H1 (cell line): ENCODE measurements around the gene ATP2A3. TPM values are rescaled to one million over a fixed set of nuclear protein-coding genes. Genes with fewer than 3 reads are reported as not detected.

Experiments used
- CTCF ChIA-PET: fragments of 300-600 bp; sonication (Branson Sonifier 250); formaldehyde crosslinking; loops from one replicate; lab custom pipeline; 2021; ENCODE audit not compliant: partially characterized antibody; lab: Charles Lee
- POLR2A ChIA-PET: fragments of 300-600 bp; sonication (Branson Sonifier 250); formaldehyde crosslinking; loops from one replicate; lab custom pipeline; 2021; ENCODE audit warnings: inconsistent platforms; ENCODE audit not compliant: partially characterized antibody; lab: Charles Lee
- DNase-seq, 2 experiments: peaks; one replicate each; pipeline versions ENCODE4 v3.0.0 to v3.0.0-alpha.2; 2010 to 2022; ENCODE audit warnings: low spot score in 2 of 2, low read depth in 1 of 2, mixed read lengths in 1 of 2
- FAIRE-seq: peaks from 2 replicates; lab custom pipeline; 2011; peaks lifted over from hg19 to GRCh38; lab: Jason Lieb, UNC
- H2AFZ ChIP-seq: 2 replicates; pipeline ENCODE4 v1.8.1; 2012; ENCODE audit warnings: low read length, inconsistent platforms
- H2AK5ac ChIP-seq: 2 replicates; pipeline ENCODE4 v1.6.1; 2013; ENCODE audit warnings: low read depth, low read length
- H2BK120ac ChIP-seq: replicated peaks from 2 replicates; pipeline ENCODE3; 2013; ENCODE audit warnings: low read depth, low read length, inconsistent platforms
- H2BK12ac ChIP-seq: 2 replicates; pipeline ENCODE4 v1.6.1; 2013; ENCODE audit warnings: low read depth, low read length
- H2BK15ac ChIP-seq: 2 replicates; pipeline ENCODE4 v1.6.1; 2013; ENCODE audit warnings: low read length
- H2BK20ac ChIP-seq: 2 replicates; pipeline ENCODE4 v1.6.1; 2013; ENCODE audit warnings: low read length
- H2BK5ac ChIP-seq: 2 replicates; pipeline ENCODE4 v1.6.1; 2013; ENCODE audit warnings: low read depth, low read length
- H3K14ac ChIP-seq: 2 replicates; pipeline ENCODE4 v1.6.1; 2013; ENCODE audit warnings: inconsistent platforms; ENCODE audit not compliant: insufficient read length
- H3K18ac ChIP-seq: 2 replicates; pipeline ENCODE4 v1.6.1; 2013; ENCODE audit warnings: low read length; ENCODE audit errors: extremely low read depth
- H3K23ac ChIP-seq: 2 replicates; pipeline ENCODE4 v1.6.1; 2013; ENCODE audit warnings: inconsistent platforms; ENCODE audit not compliant: insufficient read length
- H3K23me2 ChIP-seq: 2 replicates; pipeline ENCODE4 v1.6.1; 2013; ENCODE audit warnings: low read depth, low read length
- H3K27ac ChIP-seq: 2 replicates; pipeline ENCODE4 v1.6.1; 2011; ENCODE audit warnings: low read depth, low read length, inconsistent platforms
- H3K27me3 ChIP-seq, 4 experiments: replicated peaks in 1 of 4; 1 replicate in 1 of 4; 2 replicates in 3 of 4; pipeline versions ENCODE4 v1.6.1 to v1.8.1; 2011 to 2013; ENCODE audit warnings: low read length in 3 of 4, mild to moderate bottlenecking in 3 of 4, inconsistent platforms in 2 of 4, mixed read lengths in 2 of 4, moderate library complexity in 1 of 4; ENCODE audit not compliant: control insufficient read depth in 3 of 4, insufficient read depth in 3 of 4; ENCODE audit errors: extremely low read depth in 1 of 4
- H3K36me3 ChIP-seq, 4 experiments: 2 replicates each; pipeline versions ENCODE4 v1.6.1 to v1.8.1; 2011 to 2013; ENCODE audit warnings: mild to moderate bottlenecking in 4 of 4, low read length in 3 of 4, moderate library complexity in 2 of 4, control low read depth in 1 of 4, inconsistent platforms in 1 of 4; ENCODE audit not compliant: insufficient read depth in 4 of 4, control insufficient read depth in 2 of 4
- H3K4ac ChIP-seq: replicated peaks from 2 replicates; pipeline ENCODE3; 2013; ENCODE audit warnings: low read length, low read depth, mixed read lengths, inconsistent platforms; ENCODE audit not compliant: insufficient read length
- H3K4me1 ChIP-seq, 4 experiments: replicated peaks in 1 of 4; 1 replicate in 1 of 4; 2 replicates in 3 of 4; pipeline versions ENCODE4 v1.6.1 to v1.8.1; 2011 to 2013; ENCODE audit warnings: low read length in 3 of 4, inconsistent platforms in 2 of 4, mixed read lengths in 1 of 4; ENCODE audit not compliant: insufficient read depth in 4 of 4, control insufficient read depth in 3 of 4
- H3K4me2 ChIP-seq, 2 experiments: 2 replicates each; pipeline versions ENCODE4 v1.6.1 to v1.8.1; 2011 to 2013; ENCODE audit warnings: low read depth in 2 of 2, low read length in 2 of 2, control low read depth in 1 of 2, inconsistent platforms in 1 of 2, mild to moderate bottlenecking in 1 of 2; ENCODE audit not compliant: insufficient read depth in 1 of 2
- H3K4me3 ChIP-seq, 4 experiments: fragments of 200-600, 300-600 bp in 1 of 4; sonication (generic), shearing (Covaris generic), sonication (Bioruptor Twin) in 1 of 4; 2 replicates each; pipeline versions ENCODE4 v1.5.1 to v1.8.1; 2011 to 2016; ENCODE audit warnings: low read length in 4 of 4, low read depth in 3 of 4, control low read depth in 2 of 4, inconsistent platforms in 2 of 4, mild to moderate bottlenecking in 2 of 4, mixed read lengths in 1 of 4, moderate library complexity in 1 of 4; ENCODE audit not compliant: insufficient read depth in 2 of 4; ENCODE audit errors: extremely low read depth in 1 of 4
- H3K56ac ChIP-seq: replicated peaks from 2 replicates; pipeline ENCODE3; 2013; ENCODE audit warnings: low read depth, mild to moderate bottlenecking, mixed read lengths, low read length, inconsistent platforms; ENCODE audit not compliant: insufficient read length
- H3K79me1 ChIP-seq: 2 replicates; pipeline ENCODE4 v1.6.1; 2013; ENCODE audit warnings: low read depth, low read length, control low read depth
- H3K79me2 ChIP-seq, 2 experiments: 2 replicates each; pipeline versions ENCODE4 v1.6.1 to v1.8.1; 2012 to 2013; ENCODE audit warnings: low read length in 2 of 2, mild to moderate bottlenecking in 2 of 2, inconsistent platforms in 1 of 2; ENCODE audit not compliant: insufficient read depth in 2 of 2, control insufficient read depth in 1 of 2
- H3K9ac ChIP-seq, 4 experiments: replicated peaks in 1 of 4; 1 replicate in 1 of 4; 2 replicates in 3 of 4; pipeline versions ENCODE4 v1.6.1 to v1.8.1; 2011 to 2013; ENCODE audit warnings: low read depth in 3 of 4, low read length in 3 of 4, control low read depth in 2 of 4, mild to moderate bottlenecking in 2 of 4, moderate library complexity in 2 of 4, inconsistent platforms in 1 of 4; ENCODE audit errors: extremely low read depth in 1 of 4
- H3K9me3 ChIP-seq, 2 experiments: 2 replicates each; pipeline versions ENCODE4 v1.6.1 to v1.8.1; 2012 to 2013; ENCODE audit warnings: mild to moderate bottlenecking in 2 of 2, moderate library complexity in 2 of 2, control low read depth in 1 of 2, inconsistent platforms in 1 of 2, low read depth in 1 of 2, low read length in 1 of 2, mixed read lengths in 1 of 2; ENCODE audit not compliant: insufficient read depth in 2 of 2
- H4K20me1 ChIP-seq, 2 experiments: replicated peaks in 1 of 2; 2 replicates each; pipeline versions ENCODE3 to v1.8.1; 2011 to 2013; ENCODE audit warnings: inconsistent platforms in 2 of 2, low read length in 2 of 2, mild to moderate bottlenecking in 1 of 2; ENCODE audit not compliant: insufficient read depth in 2 of 2, control insufficient read depth in 1 of 2
- H4K5ac ChIP-seq: 2 replicates; pipeline ENCODE4 v1.6.1; 2013; ENCODE audit warnings: low read length, low read depth, mixed read lengths, inconsistent platforms; ENCODE audit not compliant: insufficient read length
- H4K8ac ChIP-seq: 2 replicates; pipeline ENCODE4 v1.8.0; 2013; ENCODE audit warnings: mild to moderate bottlenecking, moderate library complexity, low read length, inconsistent platforms; ENCODE audit not compliant: insufficient read depth; ENCODE audit errors: extremely low read depth
- H4K91ac ChIP-seq: replicated peaks from 2 replicates; pipeline ENCODE3; 2013; ENCODE audit warnings: low read length, mixed read lengths, inconsistent platforms; ENCODE audit not compliant: insufficient read length
- HDAC2 ChIP-seq, 2 experiments: fragments of 300-600 bp in 1 of 2; sonication (generic) in 1 of 2; IDR thresholded peaks; 2 replicates each; pipeline ENCODE4 v1.6.1; 2011 to 2012; ENCODE audit warnings: low read depth in 2 of 2, low read length in 2 of 2, mild to moderate bottlenecking in 2 of 2, moderate library complexity in 2 of 2, borderline replicate concordance in 1 of 2, inconsistent platforms in 1 of 2
- HDAC6 ChIP-seq: IDR thresholded peaks from one replicate; pipeline ENCODE4 v1.7.1; 2012; ENCODE audit warnings: low read depth, mild to moderate bottlenecking, inconsistent platforms, low read length, moderate library complexity
- KDM1A ChIP-seq: fragments of 200-600, 300-600 bp; sonication (generic); IDR thresholded peaks from 2 replicates; pipeline ENCODE4 v1.7.1; 2016; ENCODE audit warnings: mild to moderate bottlenecking, low read length, borderline replicate concordance
- WGBS, 2 experiments: shearing (Covaris generic) in 1 of 2; methylation state at CpG; one replicate each; pipeline versions ENCODE4 v1.1.6 to v1.1.7; 2013 to 2015; ENCODE audit warnings: low lambda C conversion rate in 2 of 2, mixed read lengths in 2 of 2, inconsistent platforms in 1 of 2, low coverage in 1 of 2, missing lambda C conversion rate in 1 of 2; ENCODE audit not compliant: insufficient replicate concordance in 2 of 2, insufficient coverage in 1 of 2, insufficient read length in 1 of 2; ENCODE audit errors: extremely low coverage in 1 of 2, missing lambda C conversion rate in 1 of 2; 5-methylcytosine and 5-hydroxymethylcytosine counted together
- polyA plus RNA-seq, 7 experiments: library from polyadenylated mRNA; depleted of rRNA in 3 of 7; stranded (reverse) in 5 of 7; unstranded in 2 of 7; fragments of >200 nt in 5 of 7; fragments of 200-250 nt in 2 of 7; gene quantifications; 1 replicate in 5 of 7; 2 replicates in 1 of 7; 4 replicates in 1 of 7; pipeline versions ENCODE4 v1.2.1 to v1.2.3, GENCODE V29; 2011 to 2013; ENCODE audit warnings: missing spikeins in 2 of 7, mixed read lengths in 2 of 7
- total RNA-seq: library from RNA; stranded (reverse); fragmentation: NEBNext Ultra II Directional; extraction: Animal tissue kit (Norgen Biotek cat#: 25700); gene quantifications from 2 replicates; pipeline ENCODE4 v1.2.1, GENCODE V29; 2021

Gene ATP2A3
- total and polyA plus RNA-seq, 2 of the 8 experiments (the other 6 are each of a cell fraction or from before 2014, with no cell fraction given), result 18.4 to 32.5 TPM

DNA sequence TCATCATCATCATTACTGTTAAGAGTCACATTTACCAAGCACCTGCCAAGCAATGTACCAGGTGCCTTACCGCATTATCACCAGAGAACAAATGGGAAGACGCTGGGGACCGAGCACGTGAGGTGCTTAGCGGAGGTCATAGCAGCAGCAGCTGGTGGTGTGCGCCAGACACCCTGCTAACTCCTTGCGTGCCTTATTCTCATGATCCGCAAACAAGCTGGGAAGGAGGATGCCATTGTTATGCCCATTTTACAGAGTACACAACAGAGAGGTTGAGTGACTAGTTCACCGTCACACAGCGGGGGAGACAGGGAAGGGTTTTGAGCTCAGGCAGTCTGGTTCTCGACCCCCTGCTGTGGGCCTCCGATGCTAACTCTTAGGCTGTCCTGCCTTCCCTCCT is 7.3 kb downstream of the ATP2A3 start:
- Histone ChIP-seq H3K4me2 (peak overlapping the region; percentile 26 to 47; a peak in 3 of 4 replicates), H3K27ac (no peak overlapping the region), H4K8ac (peak overlapping the region; percentile 73; the same call in 1 of the 2 replicates), H3K14ac (no peak overlapping the region), H3K9me3 (no peaks in the 10 kb centered on the region), H2AK5ac (0 out of 2 replicates have a peak overlapping the region, but pooled peaks have one; percentile 86), H4K20me1 (peaks cover 0 to 3% of the 10 kb centered on the region in 2 experiments), H3K18ac (no peak overlapping the region; the same call in 1 of the 2 replicates), H2BK20ac (peak overlapping the region; percentile 61), H2BK120ac (no peak overlapping the region), H4K91ac (peak overlapping the region; percentile 6), H3K56ac (no peak overlapping the region), H3K4ac (no peak overlapping the region), H2BK12ac (peak overlapping the region; percentile 95; the same call in 1 of the 2 replicates), H2AFZ (no peak overlapping the region), H3K23ac (no peak overlapping the region), H3K79me2 (no peaks in the 10 kb centered on the region), H4K5ac (no peak overlapping the region), H3K27me3 (no peaks in the 10 kb centered on the region), H3K79me1 (no peaks in the 10 kb centered on the region; the same call in none of the 2 replicates), H2BK15ac (peak overlapping the region; percentile 92; the same call in 1 of the 2 replicates), H3K9ac (no peak overlapping the region; a peak in 1 of 7 replicates), H2BK5ac (peak overlapping the region; percentile 18; the same call in 1 of the 2 replicates), H3K36me3 (no peaks in the 10 kb centered on the region), H3K4me1 (peaks cover 0 to 45% (median 22%) of the 10 kb centered on the region in 4 experiments; a peak in 6 of 7 replicates), H3K4me3 (no peak overlapping the region; a peak in 1 of 8 replicates), H3K23me2 (no peaks in the 10 kb centered on the region)
- ChIA-PET POLR2A (interaction anchor here (0.7 to 1.1 kb wide), 4 partner anchors 8 to 117 kb away, joined by 3 to 5 read pairs (median 4); partner anchors contain the start of gene ATP2A3), CTCF (interaction anchor here (1.1 to 2.1 kb wide), 8 partner anchors 9 to 113 kb away, joined by 3 to 6 read pairs (median 4); partner anchors contain the start of gene P2RX1)
- TF ChIP-seq HDAC6 (no peak), HDAC2 (IDR thresholded peaks at IDR 0.05; ENCODE audit: borderline replicate concordance in 1 of 2, low read depth in 2 of 2, low read length in 2 of 2) (peak in 1 of 2 experiments; percentile 89; a peak in 1 of 4 replicates), KDM1A (peak; percentile 98)
- FAIRE-seq (no peak), DNase-seq (no peak)
- WGBS, 2 experiments, result 69% methylated on average over 12 of the region's 12 CpGs; no CpG with 5 or more reads in 1 of the 2 experiments
